ENCODE measurements around the gene P2RY14. TPM values are rescaled to one million over a fixed set of nuclear protein-coding genes. Genes with fewer than 3 reads are reported as not detected.

P2RY14 gene
- total and polyA plus RNA-seq, 2 experiments from 2014 or later: 0.95 TPM; not detected in 1

DNA sequence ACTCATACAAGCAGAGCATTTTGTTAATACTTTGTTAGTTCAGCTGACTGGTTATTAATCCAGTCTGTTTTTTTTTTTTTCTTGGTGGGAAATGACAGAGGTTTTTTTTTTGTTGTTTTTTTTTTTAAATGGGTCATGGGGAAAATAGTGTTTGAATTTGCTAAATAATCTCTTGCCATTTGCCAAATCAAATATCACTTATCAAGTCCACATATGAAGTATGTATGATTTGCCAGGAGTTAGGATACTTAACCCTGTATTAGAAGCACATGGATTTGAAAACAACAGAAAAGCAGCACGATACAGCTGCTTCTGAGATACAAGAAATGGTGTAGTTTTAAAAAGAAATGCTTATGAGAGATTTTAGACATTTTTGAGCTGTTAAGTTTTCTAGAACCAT is 21.6 kb downstream of the P2RY14 start (continued):
- TF ChIP-seq, protein P1, sequence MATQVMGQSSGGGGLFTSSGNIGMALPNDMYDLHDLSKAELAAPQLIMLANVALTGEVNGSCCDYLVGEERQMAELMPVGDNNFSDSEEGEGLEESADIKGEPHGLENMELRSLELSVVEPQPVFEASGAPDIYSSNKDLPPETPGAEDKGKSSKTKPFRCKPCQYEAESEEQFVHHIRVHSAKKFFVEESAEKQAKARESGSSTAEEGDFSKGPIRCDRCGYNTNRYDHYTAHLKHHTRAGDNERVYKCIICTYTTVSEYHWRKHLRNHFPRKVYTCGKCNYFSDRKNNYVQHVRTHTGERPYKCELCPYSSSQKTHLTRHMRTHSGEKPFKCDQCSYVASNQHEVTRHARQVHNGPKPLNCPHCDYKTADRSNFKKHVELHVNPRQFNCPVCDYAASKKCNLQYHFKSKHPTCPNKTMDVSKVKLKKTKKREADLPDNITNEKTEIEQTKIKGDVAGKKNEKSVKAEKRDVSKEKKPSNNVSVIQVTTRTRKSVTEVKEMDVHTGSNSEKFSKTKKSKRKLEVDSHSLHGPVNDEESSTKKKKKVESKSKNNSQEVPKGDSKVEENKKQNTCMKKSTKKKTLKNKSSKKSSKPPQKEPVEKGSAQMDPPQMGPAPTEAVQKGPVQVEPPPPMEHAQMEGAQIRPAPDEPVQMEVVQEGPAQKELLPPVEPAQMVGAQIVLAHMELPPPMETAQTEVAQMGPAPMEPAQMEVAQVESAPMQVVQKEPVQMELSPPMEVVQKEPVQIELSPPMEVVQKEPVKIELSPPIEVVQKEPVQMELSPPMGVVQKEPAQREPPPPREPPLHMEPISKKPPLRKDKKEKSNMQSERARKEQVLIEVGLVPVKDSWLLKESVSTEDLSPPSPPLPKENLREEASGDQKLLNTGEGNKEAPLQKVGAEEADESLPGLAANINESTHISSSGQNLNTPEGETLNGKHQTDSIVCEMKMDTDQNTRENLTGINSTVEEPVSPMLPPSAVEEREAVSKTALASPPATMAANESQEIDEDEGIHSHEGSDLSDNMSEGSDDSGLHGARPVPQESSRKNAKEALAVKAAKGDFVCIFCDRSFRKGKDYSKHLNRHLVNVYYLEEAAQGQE (IDR thresholded peaks at IDR 0.05; ENCODE audit: unreplicated experiment): no peak
- TF ChIP-seq, protein P2, sequence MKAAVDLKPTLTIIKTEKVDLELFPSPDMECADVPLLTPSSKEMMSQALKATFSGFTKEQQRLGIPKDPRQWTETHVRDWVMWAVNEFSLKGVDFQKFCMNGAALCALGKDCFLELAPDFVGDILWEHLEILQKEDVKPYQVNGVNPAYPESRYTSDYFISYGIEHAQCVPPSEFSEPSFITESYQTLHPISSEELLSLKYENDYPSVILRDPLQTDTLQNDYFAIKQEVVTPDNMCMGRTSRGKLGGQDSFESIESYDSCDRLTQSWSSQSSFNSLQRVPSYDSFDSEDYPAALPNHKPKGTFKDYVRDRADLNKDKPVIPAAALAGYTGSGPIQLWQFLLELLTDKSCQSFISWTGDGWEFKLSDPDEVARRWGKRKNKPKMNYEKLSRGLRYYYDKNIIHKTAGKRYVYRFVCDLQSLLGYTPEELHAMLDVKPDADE (IDR thresholded peaks at IDR 0.05): no peak
- no peak for TF ChIP-seq ZNF331 (CRISPR knock-in tag; IDR thresholded peaks at IDR 0.05; ENCODE audit: low read depth)

DNA sequence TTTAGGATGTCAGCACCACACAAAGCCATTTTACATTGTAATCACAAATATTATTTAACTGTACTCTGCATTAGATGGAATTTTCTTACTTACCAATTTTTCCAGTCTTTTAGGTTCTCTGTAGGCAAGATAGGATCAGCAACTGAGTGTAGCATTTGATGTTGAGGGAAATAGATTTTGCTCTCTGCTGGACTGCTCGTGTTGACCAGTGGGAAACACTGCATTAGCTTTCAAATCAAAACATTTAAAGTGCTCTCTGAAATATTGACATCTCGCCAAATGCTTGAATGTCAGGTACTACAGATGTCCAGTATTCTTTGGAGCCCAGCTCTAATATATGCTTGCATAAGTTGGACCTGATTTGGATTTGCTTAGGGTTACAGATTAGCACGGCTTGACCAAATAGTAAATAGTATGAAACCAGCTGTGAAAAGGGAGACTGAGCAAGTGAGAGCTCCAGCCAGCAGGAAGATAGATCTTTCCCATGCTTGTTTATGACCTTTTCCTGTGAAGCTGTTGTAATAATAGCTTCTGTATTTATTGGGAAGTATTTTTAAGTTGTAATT is 29.5 kb downstream of the P2RY14 start:
- Histone ChIP-seq H3K9me2 (ENCODE audit: insufficient read depth) (no peaks in the 10 kb centered on the region), H3F3A (replicated peaks; ENCODE audit: low read depth) (no peaks in the 10 kb centered on the region), H3K36me3 (ENCODE audit: insufficient read depth) (no peaks in the 10 kb centered on the region), H3K4me3 (no peak overlapping the region), H4K20me1 (replicated peaks; ENCODE audit: insufficient read depth) (no peaks in the 10 kb centered on the region), H3K79me2 (replicated peaks; ENCODE audit: insufficient read depth) (no peaks in the 10 kb centered on the region), H3K4me1 (ENCODE audit: insufficient read depth) (no peaks in the 10 kb centered on the region), H3K4me2 (no peak overlapping the region), H3K27ac (ENCODE audit: low read depth) (no peak overlapping the region), H3K27me3 (ENCODE audit: insufficient read depth) (no peaks in the 10 kb centered on the region), H2AFZ (no peak overlapping the region)
- H3K27ac Mint-ChIP-seq: no peak overlapping the region
- no peaks in the 10 kb centered on the region for H3K4me1 Mint-ChIP-seq
- no peak for ATAC-seq
- no peaks in the 10 kb centered on the region for H3K9me3 Mint-ChIP-seq
- no peak overlapping the region for H3K4me3 Mint-ChIP-seq
- TF ChIP-seq, protein P3, sequence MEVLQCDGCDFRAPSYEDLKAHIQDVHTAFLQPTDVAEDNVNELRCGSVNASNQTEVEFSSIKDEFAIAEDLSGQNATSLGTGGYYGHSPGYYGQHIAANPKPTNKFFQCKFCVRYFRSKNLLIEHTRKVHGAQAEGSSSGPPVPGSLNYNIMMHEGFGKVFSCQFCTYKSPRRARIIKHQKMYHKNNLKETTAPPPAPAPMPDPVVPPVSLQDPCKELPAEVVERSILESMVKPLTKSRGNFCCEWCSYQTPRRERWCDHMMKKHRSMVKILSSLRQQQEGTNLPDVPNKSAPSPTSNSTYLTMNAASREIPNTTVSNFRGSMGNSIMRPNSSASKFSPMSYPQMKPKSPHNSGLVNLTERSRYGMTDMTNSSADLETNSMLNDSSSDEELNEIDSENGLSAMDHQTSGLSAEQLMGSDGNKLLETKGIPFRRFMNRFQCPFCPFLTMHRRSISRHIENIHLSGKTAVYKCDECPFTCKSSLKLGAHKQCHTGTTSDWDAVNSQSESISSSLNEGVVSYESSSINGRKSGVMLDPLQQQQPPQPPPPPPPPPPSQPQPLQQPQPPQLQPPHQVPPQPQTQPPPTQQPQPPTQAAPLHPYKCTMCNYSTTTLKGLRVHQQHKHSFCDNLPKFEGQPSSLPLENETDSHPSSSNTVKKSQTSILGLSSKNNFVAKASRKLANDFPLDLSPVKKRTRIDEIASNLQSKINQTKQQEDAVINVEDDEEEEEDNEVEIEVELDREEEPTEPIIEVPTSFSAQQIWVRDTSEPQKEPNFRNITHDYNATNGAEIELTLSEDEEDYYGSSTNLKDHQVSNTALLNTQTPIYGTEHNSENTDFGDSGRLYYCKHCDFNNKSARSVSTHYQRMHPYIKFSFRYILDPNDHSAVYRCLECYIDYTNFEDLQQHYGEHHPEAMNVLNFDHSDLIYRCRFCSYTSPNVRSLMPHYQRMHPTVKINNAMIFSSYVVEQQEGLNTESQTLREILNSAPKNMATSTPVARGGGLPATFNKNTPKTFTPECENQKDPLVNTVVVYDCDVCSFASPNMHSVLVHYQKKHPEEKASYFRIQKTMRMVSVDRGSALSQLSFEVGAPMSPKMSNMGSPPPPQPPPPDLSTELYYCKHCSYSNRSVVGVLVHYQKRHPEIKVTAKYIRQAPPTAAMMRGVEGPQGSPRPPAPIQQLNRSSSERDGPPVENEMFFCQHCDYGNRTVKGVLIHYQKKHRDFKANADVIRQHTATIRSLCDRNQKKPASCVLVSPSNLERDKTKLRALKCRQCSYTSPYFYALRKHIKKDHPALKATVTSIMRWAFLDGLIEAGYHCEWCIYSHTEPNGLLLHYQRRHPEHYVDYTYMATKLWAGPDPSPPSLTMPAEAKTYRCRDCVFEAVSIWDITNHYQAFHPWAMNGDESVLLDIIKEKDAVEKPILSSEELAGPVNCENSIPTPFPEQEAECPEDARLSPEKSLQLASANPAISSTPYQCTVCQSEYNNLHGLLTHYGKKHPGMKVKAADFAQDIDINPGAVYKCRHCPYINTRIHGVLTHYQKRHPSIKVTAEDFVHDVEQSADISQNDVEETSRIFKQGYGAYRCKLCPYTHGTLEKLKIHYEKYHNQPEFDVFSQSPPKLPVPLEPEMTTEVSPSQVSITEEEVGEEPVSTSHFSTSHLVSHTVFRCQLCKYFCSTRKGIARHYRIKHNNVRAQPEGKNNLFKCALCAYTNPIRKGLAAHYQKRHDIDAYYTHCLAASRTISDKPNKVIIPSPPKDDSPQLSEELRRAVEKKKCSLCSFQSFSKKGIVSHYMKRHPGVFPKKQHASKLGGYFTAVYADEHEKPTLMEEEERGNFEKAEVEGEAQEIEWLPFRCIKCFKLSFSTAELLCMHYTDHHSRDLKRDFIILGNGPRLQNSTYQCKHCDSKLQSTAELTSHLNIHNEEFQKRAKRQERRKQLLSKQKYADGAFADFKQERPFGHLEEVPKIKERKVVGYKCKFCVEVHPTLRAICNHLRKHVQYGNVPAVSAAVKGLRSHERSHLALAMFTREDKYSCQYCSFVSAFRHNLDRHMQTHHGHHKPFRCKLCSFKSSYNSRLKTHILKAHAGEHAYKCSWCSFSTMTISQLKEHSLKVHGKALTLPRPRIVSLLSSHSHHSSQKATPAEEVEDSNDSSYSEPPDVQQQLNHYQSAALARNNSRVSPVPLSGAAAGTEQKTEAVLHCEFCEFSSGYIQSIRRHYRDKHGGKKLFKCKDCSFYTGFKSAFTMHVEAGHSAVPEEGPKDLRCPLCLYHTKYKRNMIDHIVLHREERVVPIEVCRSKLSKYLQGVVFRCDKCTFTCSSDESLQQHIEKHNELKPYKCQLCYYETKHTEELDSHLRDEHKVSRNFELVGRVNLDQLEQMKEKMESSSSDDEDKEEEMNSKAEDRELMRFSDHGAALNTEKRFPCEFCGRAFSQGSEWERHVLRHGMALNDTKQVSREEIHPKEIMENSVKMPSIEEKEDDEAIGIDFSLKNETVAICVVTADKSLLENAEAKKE (CRISPR knock-in tag; IDR thresholded peaks at IDR 0.05): no peak
- no peak for TF ChIP-seq JUNB (IDR thresholded peaks at IDR 0.05; ENCODE audit: unreplicated experiment)
- TF ChIP-seq ZNF114 (CRISPR knock-in tag; IDR thresholded peaks at IDR 0.05): no peak
- TF ChIP-seq, protein P4, sequence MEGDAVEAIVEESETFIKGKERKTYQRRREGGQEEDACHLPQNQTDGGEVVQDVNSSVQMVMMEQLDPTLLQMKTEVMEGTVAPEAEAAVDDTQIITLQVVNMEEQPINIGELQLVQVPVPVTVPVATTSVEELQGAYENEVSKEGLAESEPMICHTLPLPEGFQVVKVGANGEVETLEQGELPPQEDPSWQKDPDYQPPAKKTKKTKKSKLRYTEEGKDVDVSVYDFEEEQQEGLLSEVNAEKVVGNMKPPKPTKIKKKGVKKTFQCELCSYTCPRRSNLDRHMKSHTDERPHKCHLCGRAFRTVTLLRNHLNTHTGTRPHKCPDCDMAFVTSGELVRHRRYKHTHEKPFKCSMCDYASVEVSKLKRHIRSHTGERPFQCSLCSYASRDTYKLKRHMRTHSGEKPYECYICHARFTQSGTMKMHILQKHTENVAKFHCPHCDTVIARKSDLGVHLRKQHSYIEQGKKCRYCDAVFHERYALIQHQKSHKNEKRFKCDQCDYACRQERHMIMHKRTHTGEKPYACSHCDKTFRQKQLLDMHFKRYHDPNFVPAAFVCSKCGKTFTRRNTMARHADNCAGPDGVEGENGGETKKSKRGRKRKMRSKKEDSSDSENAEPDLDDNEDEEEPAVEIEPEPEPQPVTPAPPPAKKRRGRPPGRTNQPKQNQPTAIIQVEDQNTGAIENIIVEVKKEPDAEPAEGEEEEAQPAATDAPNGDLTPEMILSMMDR (conservative IDR thresholded peaks at IDR 0.05; ENCODE audit: low read depth in 2 of 2): no peak
- no peak for TF ChIP-seq STAT1 (IDR thresholded peaks at IDR 0.05; ENCODE audit: unreplicated experiment)
- no peak for TF ChIP-seq POLR2AphosphoS5 (IDR thresholded peaks at IDR 0.05; ENCODE audit: low read depth)
- TF ChIP-seq CREB1 (CRISPR knock-in tag; IDR thresholded peaks at IDR 0.05; ENCODE audit: low read depth): no peak
- no peaks in the 10 kb centered on the region for H3K27me3 Mint-ChIP-seq (ENCODE audit: insufficient read depth, low read depth, poor library complexity)
- DNase-seq (ENCODE audit: low spot score): no peak
- H3K36me3 Mint-ChIP-seq (ENCODE audit: low read depth): no peaks in the 10 kb centered on the region
